Ectodermal cell (in vitro differentiated cells): ENCODE measurements around the gene RFPL3.

Source experiments
- H3K27ac ChIP-seq: 2 replicates; pipeline ENCODE4 v1.7.0; 2013; ENCODE audit warnings: mild to moderate bottlenecking, low read depth, low read length; ENCODE audit not compliant: insufficient read depth, poor library complexity, severe bottlenecking
- H3K27me3 ChIP-seq: 2 replicates; pipeline ENCODE4 v1.7.0; 2013; ENCODE audit warnings: mild to moderate bottlenecking, low read length; ENCODE audit not compliant: insufficient read depth, control insufficient read depth, poor library complexity, severe bottlenecking
- H3K36me3 ChIP-seq: one replicate; pipeline ENCODE4 v1.7.0; 2013; ENCODE audit warnings: low read length; ENCODE audit not compliant: control insufficient read depth, insufficient read depth
- H3K4me1 ChIP-seq: one replicate; pipeline ENCODE4 v1.7.0; 2013; ENCODE audit warnings: low read length; ENCODE audit not compliant: control insufficient read depth, insufficient read depth
- H3K4me3 ChIP-seq: 2 replicates; pipeline ENCODE4 v1.7.0; 2013; ENCODE audit warnings: low read depth, low read length, control low read depth; ENCODE audit not compliant: insufficient read depth
- H3K9me3 ChIP-seq: 2 replicates; pipeline ENCODE4 v1.7.0; 2013; ENCODE audit warnings: mild to moderate bottlenecking, low read length, moderate library complexity; ENCODE audit not compliant: control insufficient read depth
- WGBS, 2 experiments: methylation state at CpG; one replicate each; pipeline ENCODE4 v1.1.7; 2013; ENCODE audit warnings: missing lambda C conversion rate in 2 of 2; 5-methylcytosine and 5-hydroxymethylcytosine counted together

Gene RFPL3

DNA sequence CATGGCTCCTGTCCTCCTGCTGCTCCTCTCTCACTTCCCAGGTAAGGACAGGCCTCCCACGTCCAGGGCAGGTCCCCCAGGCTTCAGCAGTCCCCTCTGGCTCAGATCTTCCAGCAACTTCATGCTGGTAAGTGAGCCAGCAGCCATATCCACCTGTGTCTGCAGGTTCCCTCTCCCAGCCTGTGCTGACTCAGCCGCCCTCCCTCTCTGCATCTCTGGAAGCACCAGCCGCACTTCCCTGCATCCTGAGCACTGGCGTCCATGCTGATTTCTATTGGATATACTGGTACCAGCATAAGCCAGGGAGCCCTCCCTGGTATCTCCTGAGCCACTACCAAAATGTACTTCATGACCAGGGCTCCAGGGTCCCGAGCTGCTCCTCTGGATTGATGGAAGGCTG lies 19.0 kb downstream of the RFPL3 start:
- whole genome bisulfite sequencing, 2 experiments = 75 to 81% methylated on average over 5 of the region's 5 CpGs
- H3K27me3 ChIP-seq = no peaks in the 10 kb centered on the region

DNA sequence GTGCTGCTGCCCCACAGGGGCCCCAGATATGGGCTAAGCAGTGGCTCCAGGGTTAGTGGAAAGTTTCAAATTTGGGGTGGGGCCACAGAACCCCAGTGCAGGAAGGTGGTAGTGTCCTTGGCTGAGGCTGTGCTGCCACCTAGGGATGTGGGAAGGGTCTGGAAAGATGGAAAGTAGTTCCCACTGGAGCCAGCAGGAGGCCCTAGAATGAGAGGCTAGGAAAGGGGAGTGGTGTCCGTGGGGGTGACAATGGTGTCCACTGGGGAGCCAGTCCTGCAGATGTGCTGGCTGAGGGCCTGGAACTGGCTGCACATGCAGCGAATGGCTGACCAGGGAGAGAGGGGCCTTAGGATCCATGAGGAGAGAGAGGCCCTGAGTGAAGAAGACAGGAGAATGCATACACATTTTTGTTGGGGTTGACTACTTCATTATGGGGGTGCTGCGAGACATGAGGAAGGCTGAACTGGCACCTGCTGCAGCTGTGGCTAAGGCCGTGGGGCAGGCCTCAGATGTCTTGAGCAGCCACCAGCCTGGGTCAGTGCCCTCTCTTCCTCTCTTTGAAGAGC lies 21.1 kb downstream of the RFPL3 start:
- H3K36me3 ChIP-seq = no peaks in the 10 kb centered on the region
- H3K4me3 ChIP-seq = no peak overlapping the region
- H3K9me3 ChIP-seq = no peaks in the 10 kb centered on the region
- H3K4me1 ChIP-seq = no peaks in the 10 kb centered on the region
- 40 to 42% methylated on average over 4 of the region's 4 CpGs for WGBS, 2 experiments
- H3K27ac ChIP-seq = no peak overlapping the region
- no peaks in the 10 kb centered on the region for H3K27me3 ChIP-seq

More for the DNA sequence above, 19.0 kb downstream of the RFPL3 start:
- no peaks in the 10 kb centered on the region for H3K4me1 ChIP-seq
- no peaks in the 10 kb centered on the region for H3K9me3 ChIP-seq
- no peaks in the 10 kb centered on the region for H3K36me3 ChIP-seq
- no peak overlapping the region for H3K27ac ChIP-seq
- no peak overlapping the region for H3K4me3 ChIP-seq

DNA sequence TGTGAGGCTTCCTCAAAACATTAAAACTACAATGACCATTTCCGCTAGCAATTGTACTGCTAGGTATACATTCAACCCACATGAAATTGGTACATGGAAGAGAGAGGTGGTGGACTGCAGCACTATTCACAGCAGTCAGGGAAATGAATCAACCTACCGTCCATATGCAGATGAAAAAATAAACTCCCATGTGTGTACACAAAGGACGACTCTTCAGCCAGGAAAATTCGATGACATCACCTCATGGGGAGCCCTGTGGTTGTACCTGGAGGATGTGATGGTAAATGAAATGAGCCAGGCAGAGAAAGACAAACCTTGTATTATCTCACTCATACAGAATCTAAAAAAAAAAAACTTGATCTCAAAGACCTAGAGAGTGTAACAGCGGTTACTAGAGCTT lies 23.3 kb downstream of the RFPL3 start:
- Histone ChIP-seq H3K4me3 (no peak overlapping the region), H3K27me3 (no peaks in the 10 kb centered on the region), H3K27ac (no peak overlapping the region), H3K9me3 (no peaks in the 10 kb centered on the region), H3K36me3 (no peaks in the 10 kb centered on the region), H3K4me1 (no peaks in the 10 kb centered on the region)
- WGBS, 2 experiments = 98 to 100% methylated on average over 3 of the region's 5 CpGs

DNA sequence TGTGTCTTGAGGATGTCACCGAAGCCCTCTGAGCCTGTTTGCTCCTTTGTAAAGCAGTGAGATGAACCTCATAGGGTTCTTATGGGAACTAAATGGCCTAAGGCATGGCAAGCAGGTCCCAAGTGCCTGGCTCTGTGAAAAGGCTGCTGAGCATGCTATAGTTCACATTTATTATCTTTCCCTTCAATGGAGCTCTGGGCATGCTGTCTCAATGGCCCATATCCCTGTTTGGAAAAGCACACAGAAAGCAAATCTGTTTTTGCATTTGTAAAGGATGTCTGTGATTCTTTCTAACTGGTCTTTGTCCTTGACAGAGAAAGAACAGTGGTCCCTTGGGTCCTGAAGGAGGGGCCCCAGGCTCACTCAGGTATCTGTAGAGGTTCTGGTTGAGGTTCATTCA lies 28.0 kb downstream of the RFPL3 start:
- Histone ChIP-seq H3K9me3 (no peaks in the 10 kb centered on the region), H3K27me3 (no peaks in the 10 kb centered on the region), H3K27ac (no peak overlapping the region), H3K36me3 (peaks cover 28% of the 10 kb centered on the region), H3K4me3 (no peak overlapping the region), H3K4me1 (no peaks in the 10 kb centered on the region)
- 97 to 100% methylated on average over 1 of the region's 1 CpG for WGBS, 2 experiments

DNA sequence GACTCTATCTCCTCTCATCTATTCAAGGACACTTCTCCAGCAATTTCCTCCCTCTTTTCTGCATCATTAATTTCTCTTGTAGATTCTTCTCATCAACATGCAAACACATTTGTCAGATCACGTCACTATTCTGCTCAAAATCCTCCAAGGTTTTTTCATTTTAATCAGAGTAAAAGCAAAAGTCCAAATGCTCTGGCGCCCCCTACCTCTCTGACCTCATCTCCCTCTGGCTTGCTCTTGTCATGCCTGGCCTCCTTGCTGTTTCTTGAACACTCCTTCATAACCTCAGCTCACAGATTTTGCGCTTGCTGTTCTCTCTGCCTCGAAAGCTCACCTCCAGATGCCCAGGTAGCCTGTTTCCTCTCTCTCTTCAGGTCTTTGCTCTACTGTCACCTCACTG lies 32.0 kb downstream of the RFPL3 start:
- Histone ChIP-seq H3K27ac (no peak overlapping the region), H3K36me3 (peaks cover 65% of the 10 kb centered on the region), H3K27me3 (no peaks in the 10 kb centered on the region), H3K4me3 (no peak overlapping the region), H3K9me3 (no peaks in the 10 kb centered on the region), H3K4me1 (no peaks in the 10 kb centered on the region)
- WGBS, 2 experiments = 69 to 74% methylated on average over 4 of the region's 4 CpGs

DNA sequence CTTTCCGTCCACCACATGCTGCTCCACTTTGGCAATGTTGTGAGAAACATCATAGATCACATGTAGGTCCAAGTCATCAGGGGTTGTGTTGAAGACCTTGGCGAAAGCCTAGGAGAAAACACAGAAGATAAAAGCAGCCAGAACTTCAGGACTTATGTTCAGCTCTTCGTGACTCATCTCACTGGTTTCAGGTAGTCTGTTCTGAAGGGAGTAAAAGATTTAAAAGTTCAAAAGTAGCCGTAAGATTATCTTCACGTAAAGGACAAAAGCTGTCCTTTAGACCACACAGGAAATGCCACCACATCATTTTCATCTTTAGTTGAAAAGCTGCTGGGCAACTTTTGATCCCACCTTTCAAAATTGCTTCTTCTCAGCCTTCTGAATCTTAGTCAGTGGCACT lies 37.4 kb downstream of the RFPL3 start:
- no peaks in the 10 kb centered on the region for H3K27me3 ChIP-seq
- H3K36me3 ChIP-seq = peaks cover 81% of the 10 kb centered on the region
- H3K27ac ChIP-seq = no peak overlapping the region
- no peaks in the 10 kb centered on the region for H3K4me1 ChIP-seq
- H3K9me3 ChIP-seq = no peaks in the 10 kb centered on the region
- WGBS, 2 experiments = 94 to 96% methylated on average over 5 of the region's 5 CpGs
- no peak overlapping the region for H3K4me3 ChIP-seq

DNA sequence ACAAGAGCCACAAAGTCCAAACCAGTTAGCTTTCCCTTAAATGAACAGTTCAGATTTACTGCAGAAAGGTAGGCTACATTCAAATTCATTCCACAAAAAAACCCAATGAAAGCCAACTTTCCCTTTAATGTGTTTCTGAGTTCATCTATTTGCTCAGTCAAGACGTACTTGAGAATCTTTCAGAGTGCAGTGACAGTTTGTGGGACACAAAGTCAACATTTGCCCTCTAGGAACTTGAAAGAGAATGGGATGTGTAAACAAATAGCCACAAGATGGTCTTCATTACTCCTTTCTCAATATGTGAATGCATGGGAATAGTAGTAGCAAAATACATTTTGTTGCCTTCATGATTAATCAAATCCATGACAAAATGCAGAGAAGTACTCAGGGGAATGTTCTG lies 38.6 kb downstream of the RFPL3 start:
- H3K27me3 ChIP-seq = no peaks in the 10 kb centered on the region
- H3K36me3 ChIP-seq = peaks cover 77% of the 10 kb centered on the region
- H3K4me3 ChIP-seq = no peak overlapping the region
- 93 to 94% methylated on average over 1 of the region's 1 CpG for WGBS, 2 experiments
- no peaks in the 10 kb centered on the region for H3K9me3 ChIP-seq
- no peaks in the 10 kb centered on the region for H3K4me1 ChIP-seq
- no peak overlapping the region for H3K27ac ChIP-seq

DNA sequence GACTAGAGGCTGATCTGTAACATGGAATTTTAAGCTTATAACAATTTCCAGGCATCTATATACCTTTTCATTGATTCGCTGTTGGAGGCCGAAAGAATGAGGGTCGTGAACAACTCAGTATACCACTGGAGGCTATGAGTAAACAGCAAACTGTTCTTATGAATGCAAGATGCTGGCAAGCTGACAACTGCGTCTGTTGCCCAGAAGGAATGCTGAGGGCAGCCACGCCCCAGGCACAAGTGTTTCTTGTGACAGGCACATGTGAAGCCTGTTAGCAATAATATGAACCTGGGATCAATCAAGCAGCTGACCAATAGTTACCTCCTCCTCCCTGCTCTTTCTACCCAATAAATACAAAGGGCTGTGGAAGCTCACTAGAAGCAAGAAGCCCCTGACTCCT lies 39.1 kb downstream of the RFPL3 start:
- WGBS, 2 experiments = 95 to 98% methylated on average over 5 of the region's 5 CpGs
- no peak overlapping the region for H3K4me3 ChIP-seq
- no peaks in the 10 kb centered on the region for H3K4me1 ChIP-seq
- peaks cover 77% of the 10 kb centered on the region for H3K36me3 ChIP-seq
- H3K27ac ChIP-seq = no peak overlapping the region
- no peaks in the 10 kb centered on the region for H3K27me3 ChIP-seq
- H3K9me3 ChIP-seq = no peaks in the 10 kb centered on the region

DNA sequence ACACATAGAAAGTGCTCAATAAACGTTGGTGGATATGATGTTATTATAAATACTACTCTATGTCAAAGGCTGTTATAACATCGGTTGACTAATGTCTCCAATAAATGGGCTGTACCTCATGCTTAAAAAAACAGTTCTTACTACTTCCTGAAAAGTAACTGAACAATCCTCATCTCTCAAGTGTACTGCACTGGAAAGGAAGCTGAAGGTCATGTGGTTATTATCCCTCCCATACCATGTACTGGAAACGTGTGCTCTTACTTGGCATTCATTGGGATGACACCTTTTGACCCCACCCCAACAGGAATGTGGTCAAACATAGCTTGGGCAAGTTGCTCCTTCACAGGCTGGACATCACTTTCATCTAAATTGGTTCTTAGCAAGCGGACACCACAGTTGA lies 43.8 kb downstream of the RFPL3 start:
- WGBS, 2 experiments = 96 to 97% methylated on average over 3 to 4 of the region's 4 CpGs
- Histone ChIP-seq H3K36me3 (peaks cover 50% of the 10 kb centered on the region), H3K4me1 (no peaks in the 10 kb centered on the region), H3K9me3 (no peaks in the 10 kb centered on the region), H3K27me3 (no peaks in the 10 kb centered on the region), H3K27ac (no peak overlapping the region), H3K4me3 (no peak overlapping the region)

DNA sequence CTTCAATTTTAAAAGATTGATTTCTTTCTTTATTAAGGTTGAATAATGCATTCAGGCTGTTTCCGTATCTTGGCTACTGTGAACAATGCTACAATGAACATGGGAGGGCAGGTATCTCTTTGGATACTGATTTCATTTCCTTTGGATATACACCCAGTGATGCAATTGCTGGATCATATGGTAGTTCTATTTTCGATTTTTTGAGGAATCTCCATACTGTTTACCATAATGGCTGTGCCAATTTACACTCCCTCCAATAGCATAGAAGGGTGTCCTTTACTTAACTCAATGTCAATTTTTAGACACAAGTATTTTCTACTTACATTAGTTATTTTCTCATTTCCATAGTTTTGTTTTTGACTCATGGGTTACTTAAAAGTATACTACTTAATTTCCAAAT lies 46.4 kb downstream of the RFPL3 start:
- Histone ChIP-seq H3K27ac (no peak overlapping the region), H3K36me3 (peaks cover 43% of the 10 kb centered on the region), H3K9me3 (no peaks in the 10 kb centered on the region), H3K27me3 (no peaks in the 10 kb centered on the region), H3K4me1 (no peaks in the 10 kb centered on the region), H3K4me3 (no peak overlapping the region)
- WGBS, 2 experiments = 89 to 91% methylated on average over 2 of the region's 2 CpGs

DNA sequence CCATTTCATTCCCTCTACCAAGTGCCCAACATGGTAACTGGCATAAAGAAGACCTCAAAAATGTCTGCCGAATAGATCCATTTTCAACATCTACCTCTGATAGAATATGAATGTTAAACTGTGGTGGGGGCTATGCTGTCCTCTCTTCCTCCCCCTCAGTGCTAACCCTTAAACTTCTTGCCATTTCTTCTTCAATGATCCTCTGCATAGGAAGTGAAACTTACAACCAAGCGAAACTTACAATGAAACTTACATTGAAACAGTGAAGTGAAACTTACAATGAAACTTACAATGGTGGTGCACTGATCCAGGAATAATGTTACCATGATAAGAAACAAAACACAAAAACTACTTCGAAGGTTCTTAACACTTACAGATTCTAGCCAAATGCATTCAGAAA lies 49.6 kb downstream of the RFPL3 start:
- peaks cover 5% of the 10 kb centered on the region for H3K4me1 ChIP-seq
- H3K27me3 ChIP-seq = no peaks in the 10 kb centered on the region
- H3K27ac ChIP-seq = no peak overlapping the region
- WGBS, 2 experiments = 91 to 94% methylated on average over 2 to 3 of the region's 3 CpGs
- H3K36me3 ChIP-seq = peaks cover 23% of the 10 kb centered on the region
- H3K4me3 ChIP-seq = no peak overlapping the region
- no peaks in the 10 kb centered on the region for H3K9me3 ChIP-seq
